G401.6 (cell line): ENCODE data around the gene RNASEL.

ENCODE experiments used
- FAIRE-seq: peaks from 2 replicates; lab custom pipeline; 2012; peaks lifted over from hg19 to GRCh38; lab: Jason Lieb, UNC

Gene RNASEL

DNA sequence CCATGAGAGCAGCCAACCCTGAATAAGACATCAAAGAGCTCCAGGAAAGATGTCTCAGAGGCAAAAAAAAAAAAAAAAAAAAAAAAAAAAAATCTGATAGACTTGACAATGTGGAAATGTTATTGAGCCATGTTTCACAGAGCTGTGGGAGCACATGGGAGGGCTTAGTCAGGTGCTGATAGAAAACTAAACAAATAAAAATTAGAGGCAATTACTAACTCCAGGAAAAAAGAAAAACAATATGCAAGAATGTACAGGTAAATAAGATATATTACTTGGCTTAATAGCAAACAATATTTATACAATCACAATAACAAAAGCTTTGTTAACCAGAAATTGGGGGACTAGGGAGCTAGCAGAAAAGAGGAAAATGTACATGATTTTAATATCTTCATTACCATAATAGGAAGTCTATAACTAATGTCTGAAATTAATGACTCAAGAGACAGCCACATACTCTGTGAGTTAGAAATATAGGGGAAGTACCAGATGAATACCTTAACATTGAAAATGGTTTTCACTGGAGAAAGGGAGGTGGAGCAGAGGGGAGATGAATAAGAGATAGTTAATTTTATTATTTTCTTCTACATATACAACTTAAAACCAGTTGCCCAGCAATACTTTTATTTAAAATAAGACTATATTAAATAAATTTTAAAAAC is 32.0 kb upstream of the RNASEL start:
- no peak for FAIRE-seq

GRCh38 chr1:182617734-182618351 is 28.8 kb upstream of the RNASEL start:
- FAIRE-seq = no peak

DNA sequence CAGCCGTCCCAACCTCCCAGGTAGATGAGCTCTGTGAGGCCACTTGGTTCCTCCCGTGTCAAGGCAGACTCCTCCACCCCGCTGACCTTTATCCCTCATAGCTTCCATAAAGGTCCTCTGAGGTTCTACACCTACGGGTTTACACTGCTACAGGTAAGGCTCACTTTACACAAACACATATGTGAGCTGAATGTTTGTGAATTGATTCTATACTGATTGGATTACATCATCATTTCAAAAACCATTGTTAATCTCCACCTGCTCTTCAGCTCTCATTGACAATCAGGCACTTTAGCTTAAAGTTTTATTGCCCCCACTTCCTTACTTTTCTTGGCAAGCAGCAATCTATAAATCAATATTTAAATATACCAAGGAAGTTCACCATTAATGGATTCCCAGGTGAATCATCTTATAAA is 28.0 kb upstream of the RNASEL start:
- FAIRE-seq = no peak

GRCh38 chr1:182616130-182617013 is 27.3 kb upstream of the RNASEL start:
- no peak for FAIRE-seq

- no peak for FAIRE-seq
Observed at GRCh38 chr1:182615468-182616129, 26.5 kb upstream of the RNASEL start.

- no peak for FAIRE-seq
Observed at GRCh38 chr1:182614796-182615454, 25.9 kb upstream of the RNASEL start.

GRCh38 chr1:182611787-182612186 is 22.7 kb upstream of the RNASEL start:
- FAIRE-seq = no peak

- FAIRE-seq = no peak
Observed at GRCh38 chr1:182611326-182611725, 22.3 kb upstream of the RNASEL start.

GRCh38 chr1:182610606-182611194 is 21.6 kb upstream of the RNASEL start:
- no peak for FAIRE-seq

DNA sequence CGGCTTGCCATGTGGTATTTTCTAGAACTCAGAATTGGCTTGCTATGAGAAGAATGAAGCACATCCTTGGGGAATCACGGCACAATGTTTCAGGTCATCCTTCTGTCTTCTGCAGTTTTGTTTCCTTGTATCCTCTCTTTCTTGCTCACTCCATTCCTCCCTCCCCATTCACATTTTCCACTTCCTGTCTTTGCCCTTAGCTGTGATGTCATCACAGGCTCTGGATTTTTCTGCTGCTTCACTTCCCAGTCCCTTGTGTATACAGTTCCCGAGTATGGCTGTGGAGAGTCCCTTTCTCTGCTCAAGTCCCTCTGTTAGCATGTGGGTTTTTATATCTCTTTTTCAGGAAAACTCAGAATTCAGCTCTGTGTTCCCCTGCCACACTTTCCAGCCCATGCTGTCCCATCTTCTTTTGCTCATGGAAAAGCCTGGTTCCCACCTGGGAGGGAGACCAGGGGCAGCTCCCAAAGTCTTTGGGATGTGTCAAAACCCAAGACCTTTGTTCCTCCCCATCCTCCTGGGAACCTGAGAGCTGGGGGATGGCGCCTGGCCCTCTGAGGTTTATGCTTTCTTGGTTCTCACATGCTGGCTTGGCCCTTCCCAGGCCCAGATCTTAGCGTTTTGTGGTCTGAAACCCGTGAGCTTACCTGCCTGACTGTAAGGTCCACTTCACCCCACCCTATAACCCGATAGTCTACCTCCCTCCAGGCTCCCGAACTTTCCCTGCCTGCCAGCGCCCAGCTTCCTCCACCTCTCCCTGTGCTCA is 20.0 kb upstream of the RNASEL start:
- FAIRE-seq = no peak

GRCh38 chr1:182608236-182608635 is 19.2 kb upstream of the RNASEL start:
- FAIRE-seq = no peak

DNA sequence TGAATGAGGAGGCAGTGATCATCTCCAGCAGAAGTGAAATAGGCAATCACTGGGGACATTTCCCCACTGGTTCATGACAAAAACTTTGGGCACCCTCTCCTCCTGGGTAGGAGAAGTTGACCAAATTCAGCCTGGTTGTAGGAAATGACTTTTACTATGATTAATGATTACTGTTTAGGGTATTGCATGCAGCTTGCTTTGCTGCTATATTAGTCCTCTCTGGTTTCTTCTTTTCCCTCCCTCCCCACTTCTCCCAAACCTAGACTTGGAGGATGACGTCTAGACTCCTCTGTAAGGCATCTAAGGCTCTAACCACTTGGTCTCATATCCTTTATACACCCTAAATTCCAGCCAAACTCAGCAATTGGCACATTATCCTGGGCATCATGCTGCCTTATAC is 18.5 kb upstream of the RNASEL start:
- no peak for FAIRE-seq

DNA sequence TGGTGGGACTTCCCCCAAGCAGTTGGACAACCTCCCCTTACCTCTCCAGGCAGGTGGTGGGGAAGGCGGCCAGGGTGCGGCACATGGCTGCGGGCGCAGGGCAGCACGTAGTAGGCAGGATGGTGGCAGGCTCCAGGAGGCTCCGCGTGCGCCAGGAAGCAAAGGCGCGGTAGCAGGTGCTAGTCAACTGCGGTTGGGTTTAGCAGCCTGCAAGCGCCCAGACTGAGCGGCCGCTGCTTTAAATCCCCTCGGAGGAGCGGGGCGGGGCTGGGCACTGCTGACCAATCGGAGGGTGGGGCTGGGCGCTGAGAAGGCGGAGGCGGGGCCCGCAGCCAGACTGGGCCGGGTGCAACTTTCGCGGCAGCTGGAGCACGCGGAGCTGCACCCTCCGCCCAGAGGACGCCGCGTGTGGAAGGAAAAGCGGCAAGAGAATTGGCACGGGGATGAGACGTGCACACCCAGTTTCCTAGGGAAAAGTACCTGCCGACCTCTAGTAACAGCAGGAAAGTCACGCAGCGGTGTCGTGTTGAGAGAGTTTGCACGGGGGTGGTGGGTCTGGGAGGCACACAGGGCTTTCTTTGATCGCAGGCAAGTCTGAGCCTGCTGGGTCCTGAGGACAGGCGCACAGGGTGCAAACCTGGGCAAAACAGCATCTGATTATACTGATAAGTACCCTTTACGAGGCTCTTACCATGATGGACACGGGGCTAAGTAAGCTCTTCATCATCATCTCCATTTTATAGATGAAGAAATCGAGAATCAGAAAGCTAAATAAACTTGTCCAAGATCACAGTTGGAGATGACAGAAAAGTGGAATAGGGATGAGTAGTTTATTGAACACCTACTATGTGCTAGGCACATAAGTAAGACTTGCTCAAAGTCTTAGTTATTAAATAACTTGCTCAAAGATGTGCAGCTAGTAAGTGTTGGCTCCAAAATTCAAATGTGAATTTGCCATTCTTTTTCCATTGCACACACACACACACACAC is 15.4 kb upstream of the RNASEL start, which contains the start of gene RGS16:
TSS of gene RGS16 (minus strand) at position 215 of the 990 bp plus-strand sequence. CDS start at position 85, 130 bp downstream.
- FAIRE-seq = no peak

- no peak for FAIRE-seq
Observed at GRCh38 chr1:182603646-182604174, 14.7 kb upstream of the RNASEL start.

- FAIRE-seq = no peak
Observed at GRCh38 chr1:182602935-182603645, 14.0 kb upstream of the RNASEL start.

DNA sequence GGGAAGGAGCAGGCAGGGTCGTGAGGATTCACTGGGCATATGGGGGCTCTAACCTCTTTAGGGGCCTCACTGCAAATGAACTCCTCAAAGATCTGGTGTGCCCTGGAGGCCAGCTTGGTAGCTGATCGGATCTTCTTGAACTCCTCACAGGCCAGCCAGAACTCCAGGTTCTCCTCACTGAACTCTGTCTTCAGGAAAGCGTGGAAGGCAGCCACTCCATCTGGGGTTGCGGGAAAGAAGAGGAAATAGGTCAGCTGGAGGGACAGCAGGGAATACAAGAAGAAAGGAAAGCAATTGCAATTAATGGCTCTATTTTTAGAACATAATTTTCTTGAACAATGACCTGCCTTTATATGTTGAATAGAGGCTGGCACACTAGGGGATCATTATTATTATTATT is 12.9 kb upstream of the RNASEL start:
- no peak for FAIRE-seq

GRCh38 chr1:182601416-182601786 is 12.3 kb upstream of the RNASEL start:
- FAIRE-seq = peak; percentile 23

GRCh38 chr1:182600745-182601415 is 11.8 kb upstream of the RNASEL start:
- FAIRE-seq = no peak
